Activated T-helper 17 cell treated with anti-CD3 and anti-CD28 coated beads, Interleukin-2, amount 50 U/mL, for 72 hours (primary cell): ENCODE results near the gene PDE11A. TPM values are rescaled to one million over a fixed set of nuclear protein-coding genes. Genes with fewer than 3 reads are reported as not detected.

ENCODE experiments used
- ATAC-seq: fragments of 150-1000 bp; cut with Tn5 transposase; replicated peaks from 2 replicates; pipeline ENCODE4 v1.10.0; 2021; ENCODE audit warnings: mild to moderate bottlenecking, moderate library complexity
- H3K27ac Mint-ChIP-seq: one replicate; pipeline ENCODE4 v1.8.0; 2022; ENCODE audit warnings: mixed read lengths
- H3K27me3 Mint-ChIP-seq: one replicate; pipeline ENCODE4 v1.8.0; 2022; ENCODE audit warnings: mixed read lengths
- H3K36me3 Mint-ChIP-seq: one replicate; pipeline ENCODE4 v1.8.0; 2022; ENCODE audit warnings: low read depth, mild to moderate bottlenecking, mixed read lengths
- H3K4me1 Mint-ChIP-seq: one replicate; pipeline ENCODE4 v1.8.0; 2022; ENCODE audit warnings: mixed read lengths
- H3K4me3 Mint-ChIP-seq: one replicate; pipeline ENCODE4 v1.8.0; 2022; ENCODE audit warnings: mild to moderate bottlenecking, mixed read lengths
- H3K9me3 Mint-ChIP-seq: one replicate; pipeline ENCODE4 v1.8.0; 2022; ENCODE audit warnings: mixed read lengths
- total RNA-seq, 2 donors: library from RNA; stranded (reverse); gene quantifications; one replicate each; pipeline ENCODE4 v1.2.3, GENCODE V29; 2022

PDE11A gene
- total RNA-seq, 2 donors from 2014 or later, result 0.08 TPM; not detected in 1

GRCh38 chr2:177673602-177674595, 398.7 kb downstream of the PDE11A start:
- Mint-ChIP-seq H3K4me1 (no peaks in the 10 kb centered on the region), H3K27ac (no peak overlapping the region), H3K9me3 (no peaks in the 10 kb centered on the region), H3K27me3 (peaks cover 33% of the 10 kb centered on the region), H3K4me3 (no peak overlapping the region), H3K36me3 (no peaks in the 10 kb centered on the region)
- no peak for ATAC-seq

- Mint-ChIP-seq H3K27me3 (peaks cover 33% of the 10 kb centered on the region), H3K4me3 (no peak overlapping the region), H3K4me1 (no peaks in the 10 kb centered on the region), H3K36me3 (no peaks in the 10 kb centered on the region), H3K27ac (no peak overlapping the region), H3K9me3 (no peaks in the 10 kb centered on the region)
- no peak for ATAC-seq
These were observed 400.9 kb downstream of the PDE11A start for GRCh38 chr2:177671662-177672061.

- Mint-ChIP-seq H3K4me1 (no peaks in the 10 kb centered on the region), H3K36me3 (no peaks in the 10 kb centered on the region), H3K27me3 (peaks cover 31% of the 10 kb centered on the region), H3K4me3 (no peak overlapping the region), H3K27ac (no peak overlapping the region), H3K9me3 (no peaks in the 10 kb centered on the region)
- ATAC-seq, result no peak
These were observed 401.6 kb downstream of the PDE11A start for GRCh38 chr2:177670791-177671535.

GRCh38 chr2:177669625-177670330, 402.8 kb downstream of the PDE11A start:
- no peaks in the 10 kb centered on the region for H3K9me3 Mint-ChIP-seq
- H3K4me3 Mint-ChIP-seq, result no peak overlapping the region
- peaks cover 28% of the 10 kb centered on the region for H3K27me3 Mint-ChIP-seq
- no peak for ATAC-seq
- H3K4me1 Mint-ChIP-seq, result no peaks in the 10 kb centered on the region
- H3K27ac Mint-ChIP-seq, result no peak overlapping the region
- H3K36me3 Mint-ChIP-seq, result no peaks in the 10 kb centered on the region

GRCh38 chr2:177669201-177669600, 403.4 kb downstream of the PDE11A start:
- peaks cover 26% of the 10 kb centered on the region for H3K27me3 Mint-ChIP-seq
- H3K4me1 Mint-ChIP-seq, result no peaks in the 10 kb centered on the region
- no peaks in the 10 kb centered on the region for H3K9me3 Mint-ChIP-seq
- H3K36me3 Mint-ChIP-seq, result no peaks in the 10 kb centered on the region
- no peak for ATAC-seq
- no peak overlapping the region for H3K27ac Mint-ChIP-seq
- no peak overlapping the region for H3K4me3 Mint-ChIP-seq

GRCh38 chr2:177668617-177669016, 404.0 kb downstream of the PDE11A start:
- Mint-ChIP-seq H3K4me1 (no peaks in the 10 kb centered on the region), H3K36me3 (no peaks in the 10 kb centered on the region), H3K4me3 (no peak overlapping the region), H3K27ac (no peak overlapping the region), H3K27me3 (peaks cover 23% of the 10 kb centered on the region), H3K9me3 (no peaks in the 10 kb centered on the region)
- ATAC-seq, result no peak

- Mint-ChIP-seq H3K27me3 (peaks cover 18% of the 10 kb centered on the region), H3K9me3 (no peaks in the 10 kb centered on the region), H3K27ac (no peak overlapping the region), H3K36me3 (no peaks in the 10 kb centered on the region), H3K4me1 (no peaks in the 10 kb centered on the region), H3K4me3 (no peak overlapping the region)
- no peak for ATAC-seq
These were observed 405.0 kb downstream of the PDE11A start for GRCh38 chr2:177667626-177668025.

GRCh38 chr2:177666408-177666807, 406.2 kb downstream of the PDE11A start:
- H3K9me3 Mint-ChIP-seq, result no peaks in the 10 kb centered on the region
- peaks cover 8% of the 10 kb centered on the region for H3K27me3 Mint-ChIP-seq
- H3K36me3 Mint-ChIP-seq, result no peaks in the 10 kb centered on the region
- no peak overlapping the region for H3K27ac Mint-ChIP-seq
- no peak overlapping the region for H3K4me3 Mint-ChIP-seq
- no peak for ATAC-seq
- H3K4me1 Mint-ChIP-seq, result no peaks in the 10 kb centered on the region

GRCh38 chr2:177665948-177666347, 406.6 kb downstream of the PDE11A start:
- Mint-ChIP-seq H3K27me3 (peaks cover 8% of the 10 kb centered on the region), H3K9me3 (no peaks in the 10 kb centered on the region), H3K27ac (no peak overlapping the region), H3K4me3 (no peak overlapping the region), H3K4me1 (no peaks in the 10 kb centered on the region), H3K36me3 (no peaks in the 10 kb centered on the region)
- no peak for ATAC-seq

- Mint-ChIP-seq H3K36me3 (no peaks in the 10 kb centered on the region), H3K9me3 (no peaks in the 10 kb centered on the region), H3K4me3 (no peak overlapping the region), H3K4me1 (no peaks in the 10 kb centered on the region), H3K27me3 (peaks cover 8% of the 10 kb centered on the region), H3K27ac (no peak overlapping the region)
- ATAC-seq, result no peak
These were observed 407.2 kb downstream of the PDE11A start for GRCh38 chr2:177665328-177665727.

GRCh38 chr2:177662895-177663294, 409.7 kb downstream of the PDE11A start:
- ATAC-seq, result no peak
- Mint-ChIP-seq H3K4me3 (no peak overlapping the region), H3K4me1 (no peaks in the 10 kb centered on the region), H3K9me3 (no peaks in the 10 kb centered on the region), H3K36me3 (no peaks in the 10 kb centered on the region), H3K27ac (no peak overlapping the region), H3K27me3 (peaks cover 14% of the 10 kb centered on the region)

GRCh38 chr2:177660742-177661141, 411.8 kb downstream of the PDE11A start:
- Mint-ChIP-seq H3K4me1 (no peaks in the 10 kb centered on the region), H3K4me3 (no peak overlapping the region), H3K27me3 (peaks cover 25% of the 10 kb centered on the region), H3K36me3 (no peaks in the 10 kb centered on the region), H3K9me3 (no peaks in the 10 kb centered on the region), H3K27ac (no peak overlapping the region)
- no peak for ATAC-seq

GRCh38 chr2:177658309-177658708, 414.3 kb downstream of the PDE11A start:
- Mint-ChIP-seq H3K27me3 (peaks cover 27% of the 10 kb centered on the region), H3K27ac (no peak overlapping the region), H3K4me1 (no peaks in the 10 kb centered on the region), H3K4me3 (no peak overlapping the region), H3K36me3 (no peaks in the 10 kb centered on the region), H3K9me3 (no peaks in the 10 kb centered on the region)
- no peak for ATAC-seq

- H3K9me3 Mint-ChIP-seq, result no peaks in the 10 kb centered on the region
- no peak overlapping the region for H3K27ac Mint-ChIP-seq
- no peak for ATAC-seq
- H3K27me3 Mint-ChIP-seq, result peaks cover 27% of the 10 kb centered on the region
- no peaks in the 10 kb centered on the region for H3K4me1 Mint-ChIP-seq
- no peaks in the 10 kb centered on the region for H3K36me3 Mint-ChIP-seq
- no peak overlapping the region for H3K4me3 Mint-ChIP-seq
These were observed 420.7 kb downstream of the PDE11A start for GRCh38 chr2:177651833-177652232.
